Jurkat, Clone E6-1 (cell line): ENCODE results near the gene MT1G.
"Not testable (repeated sequence)": the region's sequence is repeated elsewhere in the genome, so short reads cannot be mapped to it uniquely, and the experiment has no call there.

Source experiments
- DNase-seq: peaks from one replicate; pipeline ENCODE4 v3.0.0-alpha.2; 2011; ENCODE audit warnings: low read depth, low spot score
- H3K4me3 ChIP-seq: 2 replicates; pipeline ENCODE4 v1.5.1; 2011; ENCODE audit warnings: mild to moderate bottlenecking, low read length, control low read depth, moderate library complexity

MT1G gene

GRCh38 chr16:56688762-56689161, 20.9 kb upstream of the MT1G start:
- DNase-seq: no peak
- no peak overlapping the region for H3K4me3 ChIP-seq

- DNase-seq: no peak
- no peak overlapping the region for H3K4me3 ChIP-seq
Observed at GRCh38 chr16:56686758-56687157, 18.9 kb upstream of the MT1G start.

- DNase-seq: no peak
- H3K4me3 ChIP-seq: no peak overlapping the region
Observed at GRCh38 chr16:56684926-56685590, 17.2 kb upstream of the MT1G start.

- no peak for DNase-seq
- no peak overlapping the region for H3K4me3 ChIP-seq
Observed at GRCh38 chr16:56684256-56684925, 16.5 kb upstream of the MT1G start.

GRCh38 chr16:56683424-56684172, 15.7 kb upstream of the MT1G start:
- H3K4me3 ChIP-seq: no peak overlapping the region
- DNase-seq: no peak

GRCh38 chr16:56682703-56683397, 15.0 kb upstream of the MT1G start:
- H3K4me3 ChIP-seq: peak overlapping the region; percentile 80
- DNase-seq: no peak

- peak; percentile 82 for DNase-seq
- H3K4me3 ChIP-seq: peak within 1 kb of the TSS; percentile 80
Observed at GRCh38 chr16:56681939-56682702, 14.3 kb upstream of the MT1G start, which contains the start of gene MT1X. Gene MT1X (plus strand): TSS chr16:56682470. CDS start chr16:56682541, 71 bp downstream.

GRCh38 chr16:56679818-56680217, 12.0 kb upstream of the MT1G start:
- no peak for DNase-seq
- no peak overlapping the region for H3K4me3 ChIP-seq

- no peak for DNase-seq
- H3K4me3 ChIP-seq: no peak overlapping the region
Observed at GRCh38 chr16:56679078-56679730, 11.3 kb upstream of the MT1G start.

GRCh38 chr16:56677474-56677873, 9.6 kb upstream of the MT1G start:
- no peak overlapping the region for H3K4me3 ChIP-seq

GRCh38 chr16:56675685-56676210, 7.9 kb upstream of the MT1G start:
- DNase-seq: no peak
- no peak overlapping the region for H3K4me3 ChIP-seq

More at GRCh38 chr16:56677474-56677873, 9.6 kb upstream of the MT1G start:
- no peak for DNase-seq

- H3K4me3 ChIP-seq, DNase-seq: not testable (repeated sequence)
Observed at GRCh38 chr16:56674570-56674969, 6.7 kb upstream of the MT1G start.

- DNase-seq: no peak
- H3K4me3 ChIP-seq: no peak overlapping the region
Observed at GRCh38 chr16:56673921-56674320, 6.1 kb upstream of the MT1G start.

GRCh38 chr16:56672761-56673536, 5.1 kb upstream of the MT1G start:
- no peak for DNase-seq
- H3K4me3 ChIP-seq: no peak overlapping the region

GRCh38 chr16:56672171-56672570, 4.3 kb upstream of the MT1G start:
- DNase-seq, H3K4me3 ChIP-seq: not testable (repeated sequence)

- DNase-seq, H3K4me3 ChIP-seq: not testable (repeated sequence)
Observed at GRCh38 chr16:56671691-56672090, 3.8 kb upstream of the MT1G start.

- no peak for DNase-seq
- no peak overlapping the region for H3K4me3 ChIP-seq
Observed at GRCh38 chr16:56670620-56670934, 2.7 kb upstream of the MT1G start.
